BJ (cell line): ENCODE measurements around the gene C6orf89. TPM values are rescaled to one million over a fixed set of nuclear protein-coding genes. Genes with fewer than 3 reads are reported as not detected.

Experiments used
- polyA plus RNA-seq: library from polyadenylated mRNA; depleted of rRNA; stranded (reverse); fragments of >200 nt; gene quantifications from 2 replicates; pipeline ENCODE4 v1.2.3, GENCODE V29; 2011; rRNA removed

Gene C6orf89
- polyA plus RNA-seq, 1 experiment, result 66.0 TPM

Other genes with a start within 250 kb of the C6orf89 start
- gene CDKN1A, start 207.2 kb upstream of the C6orf89 start, polyA plus RNA-seq, result 698 and 820 TPM in 2 replicates
- gene RAB44, start 188.1 kb upstream of the C6orf89 start, polyA plus RNA-seq, result 0.02 and 0.04 TPM in 2 replicates
- gene CPNE5, start 46.5 kb upstream of the C6orf89 start, polyA plus RNA-seq, result 0.09 and 0.10 TPM in 2 replicates
- 23.4 and 34.8 TPM in 2 replicates for gene PPIL1, start 11.1 kb upstream of the C6orf89 start, polyA plus RNA-seq
- gene PI16, start 68.8 kb downstream of the C6orf89 start, polyA plus RNA-seq, result 0.09 and 0.21 TPM in 2 replicates
- gene MTCH1, start 100.2 kb downstream of the C6orf89 start, polyA plus RNA-seq, result 123 and 207 TPM in 2 replicates
- not detected in 2 replicates for gene FGD2, start 119.7 kb downstream of the C6orf89 start, polyA plus RNA-seq